Neural progenitor cell (in vitro differentiated cells): ENCODE data around the gene CLDN9. TPM values are rescaled to one million over a fixed set of nuclear protein-coding genes. Genes with fewer than 3 reads are reported as not detected.

Source experiments
- DNase-seq: peaks from one replicate; pipeline ENCODE4 v3.0.0-alpha.2; 2016; ENCODE audit warnings: low spot score
- H2AFZ ChIP-seq: fragments of 200-600 bp; sonication (generic); replicated peaks from 2 replicates; pipeline ENCODE4 v1.6.1; 2016; ENCODE audit warnings: antibody characterized with exemption
- H3F3A ChIP-seq: fragments of 200-600 bp; sonication (generic); 2 replicates; pipeline ENCODE4 v1.6.1; 2016; ENCODE audit warnings: antibody characterized with exemption, low read depth
- H3K27ac ChIP-seq: fragments of 200-600 bp; sonication (generic); 2 replicates; pipeline ENCODE4 v1.5.1; 2016; ENCODE audit warnings: mild to moderate bottlenecking
- H3K27me3 ChIP-seq: fragments of 200-600 bp; sonication (generic); 2 replicates; pipeline ENCODE4 v1.6.1; 2016; ENCODE audit warnings: mild to moderate bottlenecking, moderate library complexity
- H3K36me3 ChIP-seq: fragments of 200-600 bp; sonication (generic); 2 replicates; pipeline ENCODE4 v1.5.1; 2016
- H3K4me1 ChIP-seq: fragments of 200-600 bp; sonication (generic); 2 replicates; pipeline ENCODE4 v1.6.1; 2016; ENCODE audit warnings: mixed run types
- H3K4me2 ChIP-seq: fragments of 200-600 bp; sonication (generic); 2 replicates; pipeline ENCODE4 v1.6.1; 2016
- H3K4me3 ChIP-seq: fragments of 200-600 bp; sonication (generic); 2 replicates; pipeline ENCODE4 v1.5.1; 2016
- H3K79me2 ChIP-seq: fragments of 200-600 bp; sonication (generic); 2 replicates; pipeline ENCODE4 v1.6.1; 2016; ENCODE audit warnings: low read depth
- H3K9ac ChIP-seq: fragments of 200-600 bp; sonication (generic); 2 replicates; pipeline ENCODE4 v1.6.1; 2016
- H3K9me3 ChIP-seq: fragments of 200-600 bp; sonication (generic); 2 replicates; pipeline ENCODE4 v1.5.1; 2016; ENCODE audit warnings: low read depth
- H4K20me1 ChIP-seq: fragments of 200-600 bp; sonication (generic); 2 replicates; pipeline ENCODE4 v1.6.1; 2016; ENCODE audit warnings: low read depth
- H3K27ac Mint-ChIP-seq: 3 replicates; pipeline ENCODE4 v1.8.0; 2021; ENCODE audit warnings: mixed read lengths
- H3K27me3 Mint-ChIP-seq: 2 replicates; pipeline ENCODE4 v1.8.0; 2022; ENCODE audit warnings: low read depth, mild to moderate bottlenecking, inconsistent platforms, moderate library complexity, mixed read lengths; ENCODE audit not compliant: insufficient read depth
- H3K36me3 Mint-ChIP-seq: 3 replicates; pipeline ENCODE4 v1.8.0; 2021; ENCODE audit warnings: mixed read lengths
- H3K4me1 Mint-ChIP-seq: 3 replicates; pipeline ENCODE4 v1.8.0; 2021; ENCODE audit warnings: mixed read lengths
- H3K4me3 Mint-ChIP-seq: 3 replicates; pipeline ENCODE4 v1.8.0; 2021; ENCODE audit warnings: mild to moderate bottlenecking, moderate library complexity, mixed read lengths
- H3K9me3 Mint-ChIP-seq: 3 replicates; pipeline ENCODE4 v1.8.0; 2020; ENCODE audit warnings: mixed read lengths
- CTCF ChIP-seq: fragments of 200-600 bp; sonication (generic); IDR thresholded peaks from 2 replicates; pipeline ENCODE4 v1.5.1; 2017; ENCODE audit warnings: antibody characterized with exemption, mild to moderate bottlenecking
- EZH2 ChIP-seq: fragments of 200-600 bp; sonication (generic); IDR thresholded peaks from 2 replicates; pipeline ENCODE4 v1.6.1; 2017; ENCODE audit warnings: antibody characterized with exemption, mild to moderate bottlenecking, moderate library complexity
- EZH2phosphoT487 ChIP-seq: fragments of 200-600 bp; sonication (generic); IDR thresholded peaks from 2 replicates; pipeline ENCODE4 v1.6.1; 2017; ENCODE audit warnings: antibody characterized with exemption
- total RNA-seq: library from RNA; depleted of rRNA; stranded (reverse); fragments of >200 nt; gene quantifications from 2 replicates; pipeline ENCODE4 v1.2.3, GENCODE V29; 2015; ENCODE audit warnings: low replicate concordance

CLDN9 gene
- total RNA-seq, 1 donor from 2014 or later = not detected

- H3K4me1 Mint-ChIP-seq = peaks cover 13% of the 10 kb centered on the region
- peaks cover 5% of the 10 kb centered on the region for H3K36me3 Mint-ChIP-seq
- peaks cover 10% of the 10 kb centered on the region for H3K27me3 Mint-ChIP-seq
- peaks cover 5% of the 10 kb centered on the region for H3F3A ChIP-seq
- no peak for DNase-seq
- no peaks in the 10 kb centered on the region for H3K9me3 Mint-ChIP-seq
- TF ChIP-seq EZH2 = no peak
- TF ChIP-seq CTCF = no peak
- TF ChIP-seq EZH2phosphoT487 = no peak
- peaks cover 16% of the 10 kb centered on the region for H4K20me1 ChIP-seq
- H3K4me3 ChIP-seq = no peak overlapping the region
- no peak overlapping the region for H2AFZ ChIP-seq
- no peaks in the 10 kb centered on the region for H3K9me3 ChIP-seq
- no peak overlapping the region for H3K4me2 ChIP-seq
- peaks cover 4% of the 10 kb centered on the region for H3K4me1 ChIP-seq
- no peaks in the 10 kb centered on the region for H3K36me3 ChIP-seq
- H3K27ac Mint-ChIP-seq = no peak overlapping the region
- H3K4me3 Mint-ChIP-seq = no peak overlapping the region
- H3K79me2 ChIP-seq = no peaks in the 10 kb centered on the region
- H3K27ac ChIP-seq = no peak overlapping the region
- peaks cover 45% of the 10 kb centered on the region for H3K27me3 ChIP-seq
- no peak overlapping the region for H3K9ac ChIP-seq
These were observed 43.8 kb downstream of the CLDN9 start for GRCh38 chr16:3056336-3057180.

- Histone ChIP-seq H3K9me3 (no peaks in the 10 kb centered on the region), H3K9ac (no peak overlapping the region), H3K27me3 (peaks cover 47% of the 10 kb centered on the region), H3K4me2 (peak overlapping the region; percentile 98), H2AFZ (no peak overlapping the region), H3K79me2 (no peaks in the 10 kb centered on the region), H3K27ac (no peak overlapping the region), H3K4me3 (peak overlapping the region; percentile 96), H3K4me1 (peaks cover 4% of the 10 kb centered on the region), H3K36me3 (no peaks in the 10 kb centered on the region), H4K20me1 (peaks cover 16% of the 10 kb centered on the region), H3F3A (peaks cover 5% of the 10 kb centered on the region)
- H3K27ac Mint-ChIP-seq = no peak overlapping the region
- H3K4me3 Mint-ChIP-seq = peak overlapping the region; percentile 44
- no peak for TF ChIP-seq EZH2phosphoT487
- TF ChIP-seq EZH2 = no peak
- no peak for TF ChIP-seq CTCF
- no peaks in the 10 kb centered on the region for H3K9me3 Mint-ChIP-seq
- DNase-seq = no peak
- H3K27me3 Mint-ChIP-seq = peaks cover 7% of the 10 kb centered on the region
- peaks cover 2% of the 10 kb centered on the region for H3K36me3 Mint-ChIP-seq
- H3K4me1 Mint-ChIP-seq = peaks cover 11% of the 10 kb centered on the region
These were observed 44.7 kb downstream of the CLDN9 start for GRCh38 chr16:3057181-3058138.

- peak; percentile 80 for DNase-seq
- Histone ChIP-seq H3K4me2 (peak overlapping the region; percentile 98), H2AFZ (peak overlapping the region; percentile 97), H3K4me1 (peaks cover 4% of the 10 kb centered on the region), H3K4me3 (peak overlapping the region; percentile 96), H3K27me3 (peaks cover 47% of the 10 kb centered on the region), H3K9me3 (no peaks in the 10 kb centered on the region), H3K27ac (no peak overlapping the region), H3F3A (peaks cover 5% of the 10 kb centered on the region), H3K9ac (no peak overlapping the region), H4K20me1 (peaks cover 16% of the 10 kb centered on the region), H3K36me3 (no peaks in the 10 kb centered on the region), H3K79me2 (no peaks in the 10 kb centered on the region)
- Mint-ChIP-seq H3K4me3 (peak overlapping the region; percentile 85), H3K4me1 (peaks cover 11% of the 10 kb centered on the region), H3K9me3 (no peaks in the 10 kb centered on the region), H3K27me3 (peaks cover 7% of the 10 kb centered on the region), H3K36me3 (peaks cover 2% of the 10 kb centered on the region), H3K27ac (no peak overlapping the region)
- TF ChIP-seq EZH2 (no peak), CTCF (no peak), EZH2phosphoT487 (no peak)
These were observed 45.7 kb downstream of the CLDN9 start for GRCh38 chr16:3058139-3059030.
